GM06990 (cell line): ENCODE data around the gene DCUN1D2.

Source experiments
- DNase-seq: peaks from one replicate; pipeline ENCODE4 v3.0.0-alpha.2; 2011; ENCODE audit not compliant: insufficient read length; ENCODE audit errors: extremely low read depth
- H3K27me3 ChIP-seq: replicated peaks from 2 replicates; pipeline ENCODE4 v1.6.0; 2011; ENCODE audit warnings: low read length; ENCODE audit not compliant: control insufficient read depth, insufficient read depth
- H3K36me3 ChIP-seq: 2 replicates; pipeline ENCODE4 v1.5.1; 2011; ENCODE audit warnings: low read length; ENCODE audit not compliant: control insufficient read depth, insufficient read depth
- H3K4me3 ChIP-seq: replicated peaks from 2 replicates; pipeline ENCODE4 v1.5.1; 2011; ENCODE audit warnings: low read depth, mild to moderate bottlenecking, control low read depth, low read length
- CTCF ChIP-seq: IDR thresholded peaks from 2 replicates; pipeline ENCODE4 v1.5.1; 2011; ENCODE audit warnings: low read length, control low read depth, mild to moderate bottlenecking, inconsistent platforms; ENCODE audit not compliant: insufficient read depth, poor library complexity, severe bottlenecking

DCUN1D2 gene

GRCh38 chr13:113490496-113491417 is at the start of gene DCUN1D2:
Gene DCUN1D2 (minus strand): TSS chr13:113490711. CDS start chr13:113490669, 42 bp downstream.
- peak; percentile 95 for DNase-seq
- Histone ChIP-seq H3K36me3 (peaks cover 4% of the 10 kb centered on the region), H3K27me3 (no peaks in the 10 kb centered on the region), H3K4me3 (peak within 1 kb of the TSS; percentile 91)
- TF ChIP-seq CTCF, result no peak

GRCh38 chr13:113539822-113540221 is 49.3 kb upstream of the DCUN1D2 start:
- no peak for DNase-seq
- Histone ChIP-seq H3K4me3 (no peak overlapping the region), H3K36me3 (no peaks in the 10 kb centered on the region; the same call in none of the 2 replicates)

GRCh38 chr13:113539176-113539575 is 48.7 kb upstream of the DCUN1D2 start:
- TF ChIP-seq CTCF, result no peak
- H3K36me3 ChIP-seq, result no peaks in the 10 kb centered on the region; the same call in none of the 2 replicates
- no peak overlapping the region for H3K4me3 ChIP-seq
- H3K27me3 ChIP-seq, result no peaks in the 10 kb centered on the region
- no peak for DNase-seq

More at GRCh38 chr13:113539822-113540221, 49.3 kb upstream of the DCUN1D2 start:
- H3K27me3 ChIP-seq, result no peaks in the 10 kb centered on the region
- no peak for TF ChIP-seq CTCF

GRCh38 chr13:113538689-113539058 is 48.2 kb upstream of the DCUN1D2 start:
- TF ChIP-seq CTCF, result no peak
- H3K4me3 ChIP-seq, result no peak overlapping the region
- H3K36me3 ChIP-seq, result no peaks in the 10 kb centered on the region; the same call in none of the 2 replicates
- DNase-seq, result no peak
- H3K27me3 ChIP-seq, result no peaks in the 10 kb centered on the region

GRCh38 chr13:113537909-113538688 is 47.6 kb upstream of the DCUN1D2 start:
- H3K36me3 ChIP-seq, result no peaks in the 10 kb centered on the region; the same call in none of the 2 replicates
- DNase-seq, result no peak

More at GRCh38 chr13:113537909-113538688, 47.6 kb upstream of the DCUN1D2 start:
- no peaks in the 10 kb centered on the region for H3K27me3 ChIP-seq
- TF ChIP-seq CTCF, result no peak
- H3K4me3 ChIP-seq, result no peak overlapping the region
